HEK293 (cell line): ENCODE measurements around the gene AIF1.

Source experiments
- CTCF ChIA-PET: fragments of 350-600 bp; formaldehyde crosslinking; extraction: SDS; loops from one replicate; lab custom pipeline; 2021; ENCODE audit warnings: antibody characterized with exemption; lab: Yijun Ruan, JAX
- POLR2A ChIA-PET: fragments of 300-600 bp; formaldehyde crosslinking; extraction: SDS; loops from one replicate; lab custom pipeline; 2020; ENCODE audit warnings: antibody characterized with exemption, inconsistent platforms; lab: Yijun Ruan, JAX
- H3K27ac ChIP-seq: fragments of 200-500 bp; sonication (Bioruptor generic); 2 replicates; pipeline ENCODE4 v1.5.1; 2014; ENCODE audit warnings: low read depth, low read length, control low read depth, inconsistent platforms; ENCODE audit errors: extremely low read depth
- H3K36me3 ChIP-seq, 2 experiments: fragments of 200-500 bp in 1 of 2; sonication (Bioruptor generic) in 1 of 2; 1 replicate in 1 of 2; 2 replicates in 1 of 2; pipeline ENCODE4 v1.5.1; 2014 to 2017; ENCODE audit warnings: inconsistent platforms in 2 of 2, low read length in 2 of 2; ENCODE audit not compliant: control insufficient read depth in 2 of 2, insufficient read depth in 1 of 2
- H3K4me1 ChIP-seq: fragments of 200-500 bp; sonication (Bioruptor generic); 2 replicates; pipeline ENCODE4 v1.5.1; 2014; ENCODE audit warnings: mild to moderate bottlenecking, low read length, inconsistent platforms; ENCODE audit not compliant: control insufficient read depth, insufficient read depth
- H3K4me3 ChIP-seq: 2 replicates; pipeline ENCODE4 v1.5.1; 2011; ENCODE audit warnings: low read depth, mild to moderate bottlenecking, control low read depth, low read length, moderate library complexity
- H3K9me3 ChIP-seq: fragments of 200-500 bp; sonication (Bioruptor generic); 2 replicates; pipeline ENCODE4 v1.5.1; 2014; ENCODE audit warnings: low read depth, low read length, inconsistent platforms; ENCODE audit not compliant: control insufficient read depth, insufficient read depth
- KLF7 ChIP-seq: fragments of 450-650 bp; formaldehyde crosslinking; IDR thresholded peaks from 2 replicates; pipeline ENCODE4 v1.5.1; 2016; ENCODE audit warnings: missing biosample characterization, missing genetic modification characterization, borderline replicate concordance
- OVOL3 ChIP-seq: fragments of 450-650 bp; formaldehyde crosslinking; IDR thresholded peaks from 2 replicates; pipeline ENCODE4 v1.5.1; 2016; ENCODE audit warnings: missing biosample characterization, missing genetic modification characterization
- REPIN1 ChIP-seq: fragments of 450-650 bp; formaldehyde crosslinking; IDR thresholded peaks from 2 replicates; pipeline ENCODE4 v1.5.1; 2017; ENCODE audit warnings: missing biosample characterization, missing genetic modification characterization, low read depth
- SP2 ChIP-seq: fragments of 450-650 bp; formaldehyde crosslinking; IDR thresholded peaks from 2 replicates; pipeline ENCODE4 v1.5.1; 2016; ENCODE audit warnings: missing biosample characterization, missing genetic modification characterization
- YY2 ChIP-seq: fragments of 450-650 bp; formaldehyde crosslinking; IDR thresholded peaks from 2 replicates; pipeline ENCODE4 v1.5.1; 2016; ENCODE audit warnings: missing biosample characterization, missing genetic modification characterization
- ZEB2 ChIP-seq: fragments of 450-650 bp; formaldehyde crosslinking; IDR thresholded peaks from 2 replicates; pipeline ENCODE4 v1.5.1; 2016; ENCODE audit warnings: missing biosample characterization, missing genetic modification characterization
- ZNF10 ChIP-seq: fragments of 450-650 bp; formaldehyde crosslinking; IDR thresholded peaks from 2 replicates; pipeline ENCODE4 v1.5.1; 2017; ENCODE audit warnings: missing biosample characterization, missing genetic modification characterization
- ZNF324 ChIP-seq: fragments of 450-650 bp; formaldehyde crosslinking; IDR thresholded peaks from 2 replicates; pipeline ENCODE4 v1.5.1; 2016; ENCODE audit warnings: missing biosample characterization, missing genetic modification characterization
- ZNF335 ChIP-seq: fragments of 450-650 bp; formaldehyde crosslinking; conservative IDR thresholded peaks from 2 replicates; pipeline ENCODE4 v1.5.1; 2016; ENCODE audit warnings: missing biosample characterization, missing genetic modification characterization
- ZNF341 ChIP-seq: fragments of 450-650 bp; formaldehyde crosslinking; IDR thresholded peaks from 2 replicates; pipeline ENCODE4; 2016; ENCODE audit warnings: low read depth, missing biosample characterization, missing genetic modification characterization
- ZNF37A ChIP-seq: fragments of 450-650 bp; IDR thresholded peaks from 2 replicates; pipeline ENCODE4 v1.5.1; 2018; ENCODE audit warnings: missing biosample characterization, missing genetic modification characterization
- ZNF561 ChIP-seq: fragments of 450-650 bp; IDR thresholded peaks from 2 replicates; pipeline ENCODE4 v1.5.1; 2018; ENCODE audit warnings: missing biosample characterization, missing genetic modification characterization, borderline replicate concordance
- ZNF660 ChIP-seq: fragments of 450-650 bp; IDR thresholded peaks from 2 replicates; pipeline ENCODE4 v1.5.1; 2018; ENCODE audit warnings: missing biosample characterization, mild to moderate bottlenecking, missing genetic modification characterization
- ZNF76 ChIP-seq: fragments of 450-650 bp; formaldehyde crosslinking; IDR thresholded peaks from 2 replicates; pipeline ENCODE4; 2016; ENCODE audit warnings: low read depth, missing biosample characterization, missing genetic modification characterization, borderline replicate concordance
- ZNF776 ChIP-seq: fragments of 450-650 bp; formaldehyde crosslinking; IDR thresholded peaks from 2 replicates; pipeline ENCODE4 v1.5.0; 2017; ENCODE audit warnings: missing biosample characterization, missing genetic modification characterization, borderline replicate concordance
- TF ChIP-seq, protein P1 (sequence below): fragments of 450-650 bp; formaldehyde crosslinking; IDR thresholded peaks from 2 replicates; pipeline ENCODE4 v1.5.1; 2017; ENCODE audit warnings: missing biosample characterization, missing genetic modification characterization
- TF ChIP-seq, protein P2 (sequence below): fragments of 450-650 bp; formaldehyde crosslinking; IDR thresholded peaks from 2 replicates; pipeline ENCODE4 v1.5.1; 2016; ENCODE audit warnings: missing biosample characterization, missing genetic modification characterization
- TF ChIP-seq, protein P3 (sequence below): fragments of 450-650 bp; IDR thresholded peaks from 2 replicates; pipeline ENCODE4 v1.5.1; 2018; ENCODE audit warnings: missing biosample characterization, missing genetic modification characterization
- TF ChIP-seq, protein P4 (sequence below): fragments of 450-650 bp; formaldehyde crosslinking; IDR thresholded peaks from 2 replicates; pipeline ENCODE4 v1.5.1; 2017; ENCODE audit warnings: missing biosample characterization, missing genetic modification characterization
- TF ChIP-seq, protein P5 (sequence below): fragments of 450-650 bp; formaldehyde crosslinking; IDR thresholded peaks from 2 replicates; pipeline ENCODE4 v1.5.1; 2017; ENCODE audit warnings: missing biosample characterization, missing genetic modification characterization

AIF1 gene

DNA sequence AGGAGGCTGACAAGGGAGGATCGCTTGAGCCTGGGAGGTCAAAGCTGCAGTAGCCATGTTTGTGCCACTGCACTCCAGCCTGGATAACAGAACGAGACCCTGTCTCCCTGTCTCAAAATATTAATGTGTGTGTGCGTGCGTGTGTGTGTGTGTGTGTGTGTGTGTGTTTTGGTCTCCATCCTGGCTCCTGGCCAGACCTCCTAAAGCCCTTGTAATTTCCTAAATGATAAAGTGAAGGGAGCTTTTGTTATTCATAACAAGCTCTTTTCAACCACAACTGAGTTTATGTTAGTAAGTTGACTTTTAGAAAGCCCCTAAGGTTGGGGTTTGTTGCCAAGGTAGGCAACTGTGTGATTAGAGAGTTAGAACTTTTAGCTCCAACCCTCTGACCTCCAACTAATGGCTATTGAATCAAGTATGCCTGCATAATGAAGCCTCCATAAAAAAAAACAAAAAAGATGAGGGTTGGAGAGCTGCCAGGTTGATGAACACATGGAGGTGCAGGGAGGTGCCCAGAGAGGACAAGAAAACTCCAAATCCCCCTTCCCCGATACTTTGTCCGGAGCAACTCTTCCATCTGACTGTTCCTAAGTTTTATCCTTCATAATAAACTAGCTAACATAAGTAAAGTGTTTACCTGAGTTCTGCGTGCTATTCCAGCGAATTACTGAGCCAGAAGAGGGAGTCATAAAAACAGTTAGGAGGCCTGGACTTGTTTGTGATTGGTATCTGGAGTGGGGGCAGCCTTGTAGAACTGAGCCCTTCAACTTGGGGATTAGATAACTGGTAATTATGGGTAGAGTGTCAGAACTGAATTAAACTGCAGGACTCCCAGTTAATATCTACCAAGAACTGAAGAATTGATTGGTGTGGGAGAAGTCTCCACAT lies 5.3 kb upstream of the AIF1 start (continued):
- TF ChIP-seq, protein P1, sequence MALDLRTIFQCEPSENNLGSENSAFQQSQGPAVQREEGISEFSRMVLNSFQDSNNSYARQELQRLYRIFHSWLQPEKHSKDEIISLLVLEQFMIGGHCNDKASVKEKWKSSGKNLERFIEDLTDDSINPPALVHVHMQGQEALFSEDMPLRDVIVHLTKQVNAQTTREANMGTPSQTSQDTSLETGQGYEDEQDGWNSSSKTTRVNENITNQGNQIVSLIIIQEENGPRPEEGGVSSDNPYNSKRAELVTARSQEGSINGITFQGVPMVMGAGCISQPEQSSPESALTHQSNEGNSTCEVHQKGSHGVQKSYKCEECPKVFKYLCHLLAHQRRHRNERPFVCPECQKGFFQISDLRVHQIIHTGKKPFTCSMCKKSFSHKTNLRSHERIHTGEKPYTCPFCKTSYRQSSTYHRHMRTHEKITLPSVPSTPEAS, result peak; percentile 88
- TF ChIP-seq ZEB2 (tag by site-specific recombination) (0 out of 2 replicates have a peak, but pooled peaks have one; percentile 11), ZNF76 (tag by site-specific recombination) (no peak), KLF7 (no peak), OVOL3 (peak; percentile 73; the same call in 1 of the 2 replicates), REPIN1 (tag by site-specific recombination) (peak; percentile 61; the same call in 1 of the 2 replicates), ZNF561 (tag by site-specific recombination) (0 out of 2 replicates have a peak, but pooled peaks have one; percentile 39)
- TF ChIP-seq, protein P2, sequence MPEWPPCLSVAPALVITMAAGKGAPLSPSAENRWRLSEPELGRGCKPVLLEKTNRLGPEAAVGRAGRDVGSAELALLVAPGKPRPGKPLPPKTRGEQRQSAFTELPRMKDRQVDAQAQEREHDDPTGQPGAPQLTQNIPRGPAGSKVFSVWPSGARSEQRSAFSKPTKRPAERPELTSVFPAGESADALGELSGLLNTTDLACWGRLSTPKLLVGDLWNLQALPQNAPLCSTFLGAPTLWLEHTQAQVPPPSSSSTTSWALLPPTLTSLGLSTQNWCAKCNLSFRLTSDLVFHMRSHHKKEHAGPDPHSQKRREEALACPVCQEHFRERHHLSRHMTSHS, result no peak
- TF ChIP-seq, all 188 proteins: peak for 29

DNA sequence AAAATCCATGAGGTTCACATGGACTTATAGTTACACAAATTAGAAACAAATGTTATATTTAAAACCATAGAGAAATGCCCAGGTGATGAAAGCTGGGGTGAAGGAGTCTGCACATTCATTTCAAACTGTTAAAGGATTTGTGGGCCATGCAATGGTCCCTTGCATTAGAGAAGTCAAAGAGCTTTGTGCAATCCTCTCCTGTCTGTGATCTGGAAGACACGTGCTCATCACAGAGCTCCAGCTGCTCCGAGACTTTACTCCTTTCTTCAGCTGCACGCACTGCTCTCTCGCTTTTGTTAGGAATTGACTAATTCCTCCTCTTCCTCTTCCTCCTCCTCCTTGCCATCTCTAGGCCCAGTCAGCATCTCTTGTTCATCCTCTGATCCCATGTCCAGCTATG lies 4.1 kb upstream of the AIF1 start:
- H3K36me3 ChIP-seq, result no peaks in the 10 kb centered on the region
- H3K27ac ChIP-seq, result no peak overlapping the region
- ChIA-PET POLR2A (interaction anchor here (1.0 kb wide), 1 partner anchor 41 kb away, joined by 4 read pairs; no protein-coding TSS in a partner anchor), CTCF (interaction anchor here (0.7 to 7.8 kb wide), 7 partner anchors 10 to 258 kb away, joined by 3 to 113 read pairs (median 4); partner anchors contain the start of genes ATP6V1G2 and NCR3)
- peaks cover 7% of the 10 kb centered on the region; the same call in 1 of the 2 replicates for H3K4me1 ChIP-seq
- H3K9me3 ChIP-seq, result no peaks in the 10 kb centered on the region
- TF ChIP-seq ZNF37A (tag by site-specific recombination) (no peak), ZNF10 (tag by site-specific recombination) (no peak), SP2 (tag by site-specific recombination) (no peak), ZNF776 (no peak), YY2 (no peak), ZNF660 (tag by site-specific recombination) (no peak)
- TF ChIP-seq, protein P3, sequence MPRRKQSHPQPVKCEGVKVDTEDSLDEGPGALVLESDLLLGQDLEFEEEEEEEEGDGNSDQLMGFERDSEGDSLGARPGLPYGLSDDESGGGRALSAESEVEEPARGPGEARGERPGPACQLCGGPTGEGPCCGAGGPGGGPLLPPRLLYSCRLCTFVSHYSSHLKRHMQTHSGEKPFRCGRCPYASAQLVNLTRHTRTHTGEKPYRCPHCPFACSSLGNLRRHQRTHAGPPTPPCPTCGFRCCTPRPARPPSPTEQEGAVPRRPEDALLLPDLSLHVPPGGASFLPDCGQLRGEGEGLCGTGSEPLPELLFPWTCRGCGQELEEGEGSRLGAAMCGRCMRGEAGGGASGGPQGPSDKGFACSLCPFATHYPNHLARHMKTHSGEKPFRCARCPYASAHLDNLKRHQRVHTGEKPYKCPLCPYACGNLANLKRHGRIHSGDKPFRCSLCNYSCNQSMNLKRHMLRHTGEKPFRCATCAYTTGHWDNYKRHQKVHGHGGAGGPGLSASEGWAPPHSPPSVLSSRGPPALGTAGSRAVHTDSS (tag by site-specific recombination), result 0 out of 2 replicates have a peak, but pooled peaks have one; percentile 33
- H3K4me3 ChIP-seq, result no peak overlapping the region

DNA sequence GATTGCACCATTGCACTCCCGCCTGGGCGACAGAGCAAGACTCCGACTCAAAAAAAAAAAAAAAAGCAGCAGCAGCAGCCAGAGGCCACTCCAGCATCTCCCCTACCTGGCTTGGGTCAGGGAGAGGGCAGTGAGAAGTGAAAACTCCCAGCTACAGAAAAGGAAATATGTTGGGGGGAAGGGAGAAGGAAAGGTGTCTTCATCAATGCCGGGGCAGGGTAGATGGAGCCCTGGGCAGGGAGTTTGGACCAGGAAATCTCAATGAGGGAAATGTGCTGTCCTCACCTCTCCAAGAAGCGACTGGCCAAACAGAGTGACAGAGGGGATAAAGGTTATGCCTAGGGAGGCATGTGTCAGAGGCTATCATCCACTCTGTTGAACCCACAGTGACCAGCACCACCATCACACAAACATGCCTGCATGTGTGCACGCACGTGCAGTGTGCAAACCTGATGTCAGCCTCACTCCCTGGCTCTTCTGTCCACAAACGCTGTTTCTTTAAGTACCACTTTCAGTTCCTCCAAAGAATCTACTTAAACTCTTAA lies 887 bp upstream of the AIF1 start:
- no peak overlapping the region for H3K4me3 ChIP-seq
- CTCF ChIA-PET, result interaction anchor here (0.7 to 3.7 kb wide), 6 partner anchors 15 to 1192 kb away, joined by 3 to 22 read pairs (median 4); no protein-coding TSS in a partner anchor
- H3K27ac ChIP-seq, result no peak overlapping the region
- H3K36me3 ChIP-seq, result no peaks in the 10 kb centered on the region
- H3K4me1 ChIP-seq, result peaks cover 7% of the 10 kb centered on the region; the same call in 1 of the 2 replicates
- TF ChIP-seq, protein P4, sequence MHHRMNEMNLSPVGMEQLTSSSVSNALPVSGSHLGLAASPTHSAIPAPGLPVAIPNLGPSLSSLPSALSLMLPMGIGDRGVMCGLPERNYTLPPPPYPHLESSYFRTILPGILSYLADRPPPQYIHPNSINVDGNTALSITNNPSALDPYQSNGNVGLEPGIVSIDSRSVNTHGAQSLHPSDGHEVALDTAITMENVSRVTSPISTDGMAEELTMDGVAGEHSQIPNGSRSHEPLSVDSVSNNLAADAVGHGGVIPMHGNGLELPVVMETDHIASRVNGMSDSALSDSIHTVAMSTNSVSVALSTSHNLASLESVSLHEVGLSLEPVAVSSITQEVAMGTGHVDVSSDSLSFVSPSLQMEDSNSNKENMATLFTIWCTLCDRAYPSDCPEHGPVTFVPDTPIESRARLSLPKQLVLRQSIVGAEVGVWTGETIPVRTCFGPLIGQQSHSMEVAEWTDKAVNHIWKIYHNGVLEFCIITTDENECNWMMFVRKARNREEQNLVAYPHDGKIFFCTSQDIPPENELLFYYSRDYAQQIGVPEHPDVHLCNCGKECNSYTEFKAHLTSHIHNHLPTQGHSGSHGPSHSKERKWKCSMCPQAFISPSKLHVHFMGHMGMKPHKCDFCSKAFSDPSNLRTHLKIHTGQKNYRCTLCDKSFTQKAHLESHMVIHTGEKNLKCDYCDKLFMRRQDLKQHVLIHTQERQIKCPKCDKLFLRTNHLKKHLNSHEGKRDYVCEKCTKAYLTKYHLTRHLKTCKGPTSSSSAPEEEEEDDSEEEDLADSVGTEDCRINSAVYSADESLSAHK (tag by site-specific recombination), result no peak
- no peak for TF ChIP-seq ZNF324 (tag by site-specific recombination)
- TF ChIP-seq, protein P5, sequence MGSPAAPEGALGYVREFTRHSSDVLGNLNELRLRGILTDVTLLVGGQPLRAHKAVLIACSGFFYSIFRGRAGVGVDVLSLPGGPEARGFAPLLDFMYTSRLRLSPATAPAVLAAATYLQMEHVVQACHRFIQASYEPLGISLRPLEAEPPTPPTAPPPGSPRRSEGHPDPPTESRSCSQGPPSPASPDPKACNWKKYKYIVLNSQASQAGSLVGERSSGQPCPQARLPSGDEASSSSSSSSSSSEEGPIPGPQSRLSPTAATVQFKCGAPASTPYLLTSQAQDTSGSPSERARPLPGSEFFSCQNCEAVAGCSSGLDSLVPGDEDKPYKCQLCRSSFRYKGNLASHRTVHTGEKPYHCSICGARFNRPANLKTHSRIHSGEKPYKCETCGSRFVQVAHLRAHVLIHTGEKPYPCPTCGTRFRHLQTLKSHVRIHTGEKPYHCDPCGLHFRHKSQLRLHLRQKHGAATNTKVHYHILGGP (tag by site-specific recombination), result no peak
- TF ChIP-seq ZNF341 (tag by site-specific recombination), result peak; percentile 44; the same call in 1 of the 2 replicates
- peak; percentile 74 for TF ChIP-seq ZNF335
- TF ChIP-seq, all 188 proteins: peak for 2
- POLR2A ChIA-PET, result interaction anchor here (0.7 to 1.3 kb wide), 2 partner anchors 10 to 16 kb away, joined by 3 to 4 read pairs; no protein-coding TSS in a partner anchor
- no peaks in the 10 kb centered on the region for H3K9me3 ChIP-seq
